Measurements from ENCODE around the gene TMEM126A.
A peak's percentile ranks its signal among the peaks of the same experiment; 100 is the strongest.
"Not testable (repeated sequence)": the region's sequence is repeated elsewhere in the genome, so short reads cannot be mapped to it uniquely, and the experiment has no call there.

TMEM126A gene

DNA sequence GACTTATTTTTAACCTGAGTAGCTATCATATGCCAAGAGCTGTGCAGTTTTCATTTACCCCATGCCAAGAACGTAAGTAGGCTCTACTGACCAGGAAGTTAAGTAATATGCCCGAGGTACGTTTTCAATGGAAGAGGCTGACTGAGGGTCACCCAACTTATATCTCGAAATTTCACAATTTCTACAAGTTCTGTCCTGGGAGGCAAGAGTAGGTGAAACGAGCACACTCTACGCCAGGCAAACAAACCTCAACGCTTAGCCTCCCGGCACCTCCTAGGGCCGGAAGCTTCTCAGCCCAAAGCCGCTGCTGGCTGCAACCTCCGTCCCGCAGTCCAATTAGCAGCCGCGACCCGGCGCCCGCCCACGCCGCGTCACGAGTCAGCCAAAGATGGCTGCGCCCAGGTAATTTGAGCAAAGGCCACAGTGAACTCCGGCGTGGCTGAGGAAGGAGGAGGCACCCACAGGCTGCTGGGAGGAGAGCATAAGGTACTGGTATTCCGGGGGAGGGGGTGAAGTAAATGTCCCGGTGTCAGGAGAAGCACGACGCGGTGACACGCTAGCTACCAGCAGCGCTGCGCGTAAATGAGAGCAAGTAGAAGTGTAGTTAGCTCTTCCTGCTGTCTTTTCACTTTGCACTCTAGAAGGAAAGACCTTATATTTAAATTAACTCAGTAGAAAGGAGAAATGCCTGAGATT is at the start of gene TMEM126A:
TSS of gene TMEM126A (plus strand) at position 364 of the 696 bp plus-strand sequence. CDS start 2,289 bp downstream, outside the sequence.
- DNase-seq = peak; percentile 84

DNA sequence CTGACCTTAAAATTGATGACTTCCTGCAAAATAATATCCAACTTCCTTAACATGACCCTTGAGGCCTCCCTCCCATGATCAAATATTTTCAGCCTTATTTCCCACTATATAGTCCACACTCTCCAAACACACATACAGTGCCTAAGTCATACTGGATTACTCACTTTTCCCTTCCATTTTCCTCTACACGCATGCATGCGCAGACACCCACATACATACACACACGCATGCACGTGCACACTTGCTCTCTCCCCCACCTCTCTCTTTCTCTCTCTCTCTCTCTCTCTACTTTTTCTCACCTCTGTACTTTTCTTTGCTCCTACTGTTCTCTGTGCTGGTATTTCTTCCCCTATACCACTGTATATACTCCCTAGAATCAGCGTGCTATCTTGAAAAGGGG is 48.7 kb upstream of the TMEM126A start:
- DNase-seq = no peak

DNA sequence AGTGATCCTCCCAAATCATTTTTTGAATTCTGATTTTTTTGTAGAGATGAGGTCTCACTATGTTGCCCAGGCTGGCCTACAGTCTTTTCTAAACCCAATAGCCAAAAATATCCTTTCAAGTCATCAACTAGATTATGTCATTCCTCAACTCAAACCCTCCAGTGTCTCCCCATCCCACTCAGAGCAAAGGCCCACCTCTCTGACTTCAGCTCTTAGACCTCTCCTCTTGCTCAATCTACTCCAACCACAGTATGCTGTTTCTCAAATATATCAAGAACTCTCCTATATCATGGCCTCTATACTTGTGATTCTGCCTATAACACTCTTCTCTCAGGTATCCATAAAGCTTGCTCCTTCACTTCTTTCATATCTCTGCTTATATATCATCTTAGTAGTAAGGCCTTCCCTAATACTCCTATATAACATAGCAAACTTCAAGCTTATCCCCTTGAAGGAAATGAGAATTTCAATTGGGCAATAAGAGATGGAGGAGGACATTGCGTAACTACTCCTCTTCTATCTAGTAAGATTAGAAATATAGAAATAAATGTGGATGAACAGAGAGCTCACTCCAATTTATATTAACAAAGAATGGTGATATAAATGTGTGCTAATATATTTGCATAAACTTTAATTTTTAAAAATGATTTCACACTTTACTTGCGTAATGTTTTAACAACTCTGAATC is 45.1 kb upstream of the TMEM126A start:
- no peak for DNase-seq

DNA sequence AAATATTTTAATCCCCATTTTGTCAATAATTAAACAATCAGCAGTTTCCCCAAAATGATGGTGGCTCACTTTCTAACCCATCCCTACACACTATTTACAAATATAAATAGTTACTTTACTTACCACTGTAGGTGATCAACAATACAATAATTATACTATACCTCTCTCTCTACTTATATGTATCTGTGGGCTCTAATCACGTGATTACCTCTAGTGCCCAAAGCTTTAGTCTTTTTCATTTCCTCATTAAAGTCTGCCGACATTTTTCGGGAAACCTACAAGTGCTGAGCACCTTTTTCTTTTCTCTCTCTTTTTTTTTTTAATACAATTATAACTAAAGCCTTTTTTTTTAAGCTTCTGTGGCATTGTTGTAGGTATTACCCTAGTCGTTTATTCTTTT is 44.5 kb upstream of the TMEM126A start:
- no peak for DNase-seq

DNA sequence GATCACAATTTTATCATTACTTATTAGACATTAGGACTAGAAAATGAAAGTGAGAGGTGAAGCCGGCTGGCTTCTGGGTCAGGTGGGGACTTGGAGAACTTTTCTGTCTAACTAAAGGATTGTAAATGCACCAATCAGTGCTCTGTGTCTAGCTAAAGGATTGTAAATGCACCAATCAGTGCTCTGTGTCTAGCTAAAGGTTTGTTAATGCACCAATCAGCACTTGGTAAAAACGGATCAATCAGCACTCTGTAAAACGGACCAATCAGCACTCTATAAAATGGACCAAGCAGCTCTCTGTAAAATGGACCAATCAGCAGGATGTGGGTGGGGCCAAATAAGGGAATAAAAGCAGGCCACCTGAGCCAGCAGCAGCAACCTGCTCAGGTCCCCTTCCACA is 41.5 kb upstream of the TMEM126A start:
- not testable (repeated sequence) for DNase-seq

DNA sequence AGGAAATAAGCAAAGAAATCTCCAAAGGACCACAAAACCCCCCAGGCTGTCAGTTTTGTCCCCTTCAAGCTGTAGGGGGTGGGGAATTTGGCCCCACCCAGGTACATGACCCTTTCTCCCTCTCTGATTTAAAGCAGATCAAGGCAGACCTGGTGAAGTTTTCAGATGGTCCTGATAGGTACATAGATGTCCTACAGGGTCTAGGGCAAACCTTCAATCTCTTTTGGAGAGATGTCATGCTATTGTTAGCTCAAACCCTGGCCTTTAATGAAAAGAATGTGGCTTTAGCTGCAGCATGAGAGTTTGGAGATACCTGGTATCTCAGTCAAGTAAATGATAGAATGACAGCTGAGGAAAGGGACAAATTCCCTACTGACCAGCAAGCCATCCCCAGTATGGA is 39.1 kb upstream of the TMEM126A start:
- DNase-seq = not testable (repeated sequence)

DNA sequence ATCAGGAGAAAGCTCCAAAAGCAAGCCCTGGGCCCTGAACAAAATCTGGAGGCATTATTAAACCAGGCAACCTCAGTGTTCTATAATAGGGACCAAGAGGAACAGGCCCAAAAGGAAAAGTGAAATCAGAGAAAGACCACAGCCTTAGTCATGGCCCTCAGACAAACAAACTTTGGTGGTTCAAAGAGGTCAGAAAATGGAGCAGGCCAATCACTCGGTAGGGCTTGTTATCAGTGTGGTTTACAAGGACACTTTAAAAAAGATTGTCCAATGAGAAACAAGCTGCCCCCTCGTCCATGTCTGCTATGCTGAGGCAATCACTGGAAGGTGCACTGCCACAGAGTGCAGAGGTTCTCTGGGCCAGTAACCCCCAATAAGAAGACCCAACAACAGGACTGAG is 38.5 kb upstream of the TMEM126A start:
- not testable (repeated sequence) for DNase-seq

DNA sequence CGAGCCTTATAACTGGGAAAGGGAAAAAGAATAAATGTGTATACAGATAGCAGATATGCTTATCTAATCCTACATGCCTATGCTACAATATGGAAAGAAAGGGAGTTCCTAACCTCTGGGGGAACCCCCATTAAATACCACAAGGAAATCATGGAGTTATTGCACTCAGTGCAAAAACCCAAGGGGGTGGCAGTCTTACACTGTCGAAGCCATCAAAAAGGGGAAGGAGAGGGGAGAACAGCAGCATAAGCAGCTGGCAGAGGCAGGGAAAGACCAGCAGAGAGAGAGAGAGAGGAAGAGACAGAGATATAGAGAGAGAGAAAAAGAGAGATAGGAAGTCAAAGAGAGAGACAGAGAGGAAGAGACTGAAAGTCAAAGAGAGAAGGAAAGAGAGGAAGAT is 36.1 kb upstream of the TMEM126A start:
- DNase-seq = not testable (repeated sequence)

DNA sequence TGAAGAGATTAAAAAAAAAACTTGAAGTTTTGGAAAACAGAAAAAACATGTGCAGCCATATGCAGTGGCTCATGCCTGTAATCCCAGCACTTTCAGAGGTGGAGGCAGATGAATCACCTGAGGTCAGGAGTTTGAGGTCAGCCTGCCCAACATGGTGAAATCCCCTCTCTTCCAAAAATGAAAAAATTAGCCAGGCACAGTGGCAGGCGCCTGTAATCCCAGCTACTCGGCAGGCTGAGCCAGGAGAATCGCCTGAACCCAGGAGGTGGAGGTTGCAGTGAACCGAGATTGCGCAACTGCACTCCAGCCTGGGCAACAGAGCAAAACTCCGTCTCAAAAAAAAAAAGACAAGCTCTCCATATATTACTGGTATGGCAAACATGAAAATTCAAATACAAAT is 28.3 kb upstream of the TMEM126A start:
- no peak for DNase-seq

DNA sequence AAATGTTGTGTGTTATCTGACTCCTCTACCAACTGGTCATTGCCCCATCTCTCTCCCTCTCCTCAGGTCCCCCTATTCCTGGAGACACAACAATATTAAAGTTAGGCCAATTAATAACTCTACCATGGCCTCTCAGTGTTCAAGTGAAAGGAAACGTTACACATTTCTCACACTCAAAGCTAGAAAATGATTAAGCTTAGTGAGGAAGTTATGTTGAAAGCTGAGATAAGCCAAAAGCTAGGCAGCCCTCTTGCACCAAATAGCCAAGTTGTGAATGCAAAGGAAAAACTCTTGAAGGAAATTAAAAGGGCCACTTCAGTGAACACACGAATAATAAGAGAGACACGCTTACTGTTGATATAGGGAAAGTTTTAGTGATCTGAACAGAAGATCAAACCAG is 27.5 kb upstream of the TMEM126A start:
- no peak for DNase-seq

DNA sequence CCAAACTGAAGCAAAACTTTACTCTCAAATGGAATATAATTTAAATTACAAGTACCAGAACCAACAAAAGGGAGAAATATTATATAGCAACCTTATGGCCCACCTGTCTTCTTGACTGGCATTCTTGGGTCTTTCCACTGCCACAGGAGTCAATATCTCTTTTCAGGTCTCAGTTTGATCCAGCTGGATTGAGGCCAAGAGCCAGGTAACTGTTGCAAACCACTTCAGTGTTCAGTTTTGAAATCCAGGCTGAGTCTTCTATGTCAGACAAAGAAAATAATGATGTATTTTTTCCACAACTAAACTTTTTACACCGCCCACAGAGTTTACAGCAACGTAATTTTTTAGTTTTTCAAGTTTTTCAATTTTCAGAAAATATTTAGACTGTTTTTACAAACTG is 21.3 kb upstream of the TMEM126A start:
- no peak for DNase-seq

DNA sequence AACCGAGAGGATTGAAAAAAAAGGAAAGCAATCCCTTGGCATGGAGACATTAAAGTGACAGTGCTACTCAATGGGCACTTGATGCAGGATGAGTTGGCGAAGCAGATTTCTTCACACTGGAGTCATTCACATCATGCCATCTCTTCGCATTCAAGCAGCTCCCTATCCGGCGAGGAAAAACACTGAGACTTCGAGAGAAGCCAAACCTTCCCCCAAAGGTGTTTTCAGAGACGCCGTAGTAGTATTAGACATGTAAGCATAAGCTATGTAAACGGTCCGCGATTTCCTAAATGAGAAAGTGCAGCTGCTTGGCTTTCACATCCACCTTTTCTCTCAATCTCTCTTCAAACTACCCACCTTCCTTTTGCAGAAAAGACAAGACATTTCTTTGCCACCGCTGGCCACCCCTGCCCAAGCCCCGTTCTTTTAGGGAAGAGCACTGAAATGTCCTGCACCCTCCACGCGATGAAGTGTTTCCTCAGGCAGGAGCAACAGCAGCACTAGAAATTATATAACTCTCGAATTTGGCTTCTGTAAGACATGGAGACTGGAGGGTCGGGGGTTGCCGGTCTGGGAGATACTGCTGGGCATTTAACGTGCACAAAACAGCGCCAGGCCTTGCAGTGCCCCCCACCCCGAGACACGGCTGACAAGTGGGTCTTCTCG is 20.3 kb upstream of the TMEM126A start, which contains the start of gene DLG2:
TSS of gene DLG2 (minus strand) at position 13 of the 666 bp plus-strand sequence.
- DNase-seq = no peak

DNA sequence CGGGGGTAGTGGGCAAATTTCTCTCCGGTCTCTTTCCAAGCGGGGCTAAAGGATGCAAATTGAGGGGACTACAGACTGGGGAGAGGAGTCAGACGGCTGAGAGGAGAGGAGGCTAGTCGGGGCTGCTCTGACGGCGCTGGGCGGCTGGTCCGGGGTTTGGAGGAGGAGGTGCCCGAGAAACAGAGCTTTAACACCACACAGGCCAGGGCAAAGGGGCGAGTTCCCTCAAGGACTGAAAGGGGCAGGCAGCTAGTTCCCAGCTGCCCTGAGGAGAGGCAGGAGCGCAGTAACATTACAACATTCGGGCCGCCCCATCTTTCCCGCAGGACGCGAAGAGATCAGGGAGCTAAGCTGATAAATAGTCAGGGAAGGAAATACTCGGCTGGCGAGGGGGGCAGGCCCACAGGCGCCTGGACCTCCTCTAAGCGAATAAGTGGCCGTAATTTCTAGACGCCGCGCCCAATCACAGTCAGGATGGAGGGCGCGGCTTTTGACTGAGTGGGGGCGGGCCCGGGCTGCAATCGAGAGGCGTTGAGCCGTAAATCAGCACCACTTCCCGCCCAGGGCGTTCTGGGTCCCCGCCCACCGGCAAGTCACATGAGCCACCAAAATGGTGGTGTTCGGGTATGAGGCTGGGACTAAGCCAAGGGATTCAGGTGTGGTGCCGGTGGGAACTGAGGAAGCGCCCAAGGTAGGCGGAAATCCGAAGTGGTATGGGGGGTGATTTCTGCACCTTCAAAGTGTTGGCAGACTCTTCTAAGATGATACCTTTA is 19.6 kb upstream of the TMEM126A start, which contains the start of gene TMEM126B:
TSS of gene TMEM126B (plus strand) at position 596 of the 773 bp plus-strand sequence. CDS start at position 611, 15 bp downstream.
- DNase-seq = peak; percentile 96

DNA sequence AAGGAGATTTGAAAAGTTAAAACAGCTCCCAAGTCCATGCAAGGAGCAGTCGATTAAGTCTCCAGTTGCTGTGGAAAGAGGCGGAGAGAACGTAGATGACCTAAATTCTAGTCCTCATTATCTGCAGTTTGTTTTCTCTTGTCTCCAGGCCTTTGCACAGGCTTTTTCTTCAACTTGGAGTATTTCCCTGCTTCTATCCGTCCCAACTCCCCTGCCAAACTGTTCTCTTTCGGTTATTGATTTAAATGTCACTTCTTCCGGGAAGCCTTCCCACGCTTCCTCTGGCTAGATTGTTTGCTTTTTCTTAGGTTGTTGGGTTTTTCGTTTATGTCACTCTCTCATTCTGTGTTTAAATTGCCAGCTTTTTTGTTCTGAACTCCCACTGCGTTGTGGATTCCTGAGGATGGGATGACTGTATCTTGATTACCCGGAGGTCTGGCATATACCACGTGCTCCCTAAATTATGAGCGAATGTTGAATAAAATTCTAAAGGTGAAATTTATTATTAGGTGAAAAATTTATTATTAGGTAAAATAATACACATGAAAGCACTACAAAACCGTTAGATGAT is 18.9 kb upstream of the TMEM126A start:
- no peak for DNase-seq

DNA sequence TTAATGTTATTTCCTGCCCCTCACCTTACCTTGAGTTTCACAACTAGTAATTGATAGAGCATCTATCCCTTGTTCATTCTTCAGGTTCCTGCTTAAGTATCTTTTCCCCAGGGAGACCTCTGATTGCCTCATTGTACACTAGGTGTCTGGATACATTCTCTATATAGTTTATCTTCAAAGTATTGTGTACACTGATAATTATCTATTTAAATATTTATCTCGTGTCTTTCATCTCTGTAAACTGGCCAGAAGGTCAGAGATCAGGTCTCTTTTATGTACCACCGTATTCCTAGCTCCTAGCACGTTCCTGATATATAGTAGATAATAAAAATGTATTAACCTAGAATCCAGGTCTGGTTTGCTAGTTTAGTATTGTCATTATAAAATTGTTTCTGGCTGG is 13.0 kb upstream of the TMEM126A start:
- DNase-seq = no peak

DNA sequence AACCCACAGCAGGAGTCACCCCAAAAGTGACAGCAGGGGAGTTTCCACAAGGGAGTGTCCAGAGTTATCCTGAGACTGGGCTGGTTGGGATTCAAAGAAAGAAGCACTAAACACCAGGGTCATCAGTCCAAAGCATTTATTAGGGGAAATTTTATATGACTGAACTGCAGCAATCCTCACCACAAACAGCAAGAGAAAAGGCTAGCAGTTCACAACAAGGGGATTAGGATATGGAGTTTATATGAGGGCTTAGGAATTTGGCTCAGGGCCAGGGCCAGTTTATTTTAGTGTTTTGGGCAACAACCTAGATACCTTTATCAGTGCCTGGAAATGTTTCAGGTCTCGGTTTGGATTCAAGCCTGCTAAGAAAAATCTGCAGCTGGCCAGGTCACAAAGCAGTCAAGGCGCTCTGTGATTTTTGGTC is 4.6 kb upstream of the TMEM126A start:
- DNase-seq = no peak

DNA sequence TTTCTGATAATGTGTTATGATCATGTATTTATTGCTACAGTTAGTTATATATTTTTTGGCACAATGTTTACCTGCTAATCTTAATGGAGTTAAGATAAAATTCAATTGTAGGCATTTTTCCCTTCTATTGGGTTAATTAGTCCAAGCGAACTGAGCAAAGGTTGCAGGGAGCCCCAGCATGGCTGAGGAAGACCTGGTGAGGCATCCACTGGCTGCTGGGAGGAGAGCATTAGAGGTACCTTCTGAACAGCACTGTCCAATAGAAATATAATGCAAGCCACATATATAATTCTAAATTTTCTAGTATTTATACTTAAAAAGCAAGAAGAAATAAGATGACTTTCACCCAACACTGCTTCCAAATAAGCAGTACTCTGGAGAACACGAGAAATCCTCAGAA is 689 bp upstream of the TMEM126A start:
- no peak for DNase-seq

DNA sequence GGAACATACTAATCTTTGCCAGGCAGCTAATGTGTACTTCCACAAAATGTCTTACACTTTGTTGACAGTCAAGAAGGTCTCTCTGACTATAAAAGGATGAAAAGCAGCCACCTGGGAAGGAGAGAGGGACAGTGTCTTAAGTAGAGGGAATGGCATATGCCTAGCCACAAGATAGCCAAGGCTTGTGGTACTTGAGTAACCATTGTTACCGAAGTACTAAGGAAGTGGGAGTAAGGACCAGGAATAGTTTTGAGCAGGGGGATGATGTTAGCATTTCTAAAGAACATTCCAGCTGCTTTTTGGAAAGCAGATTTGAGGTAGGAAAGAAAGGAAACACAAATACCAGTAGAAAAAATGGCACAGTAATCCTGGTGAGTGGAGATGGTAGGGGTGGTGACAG is 3.4 kb downstream of the TMEM126A start:
- DNase-seq = no peak

DNA sequence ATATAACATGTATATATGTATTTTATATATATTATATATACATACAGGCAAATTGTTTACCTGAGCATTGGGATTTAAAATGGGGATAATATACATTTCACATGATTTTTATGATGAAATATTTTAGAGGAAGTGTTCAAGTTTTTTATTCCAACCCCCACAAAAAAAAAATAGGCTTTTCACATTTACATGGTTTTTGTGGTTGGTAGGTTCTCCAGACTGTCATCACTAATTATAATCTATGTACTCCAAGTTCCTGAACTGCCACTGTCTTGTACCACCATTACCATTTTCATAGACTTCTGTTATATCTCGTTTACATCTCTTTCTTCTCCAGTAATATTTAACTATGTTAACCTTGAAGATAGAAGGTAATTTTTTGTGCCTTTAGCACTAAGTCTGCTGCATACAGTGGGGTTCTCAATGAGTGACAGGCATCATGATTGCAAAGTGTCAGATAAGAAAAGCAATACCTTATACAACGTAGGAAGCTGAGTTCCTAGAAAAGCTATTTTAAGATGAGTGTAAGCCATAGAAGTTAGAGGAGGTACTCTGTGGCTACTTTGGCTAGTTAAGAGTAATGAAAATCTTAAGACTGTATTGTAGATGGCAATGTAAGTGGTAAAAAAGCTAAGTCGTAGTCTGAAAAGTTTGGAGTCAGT is 5.2 kb downstream of the TMEM126A start:
- no peak for DNase-seq

DNA sequence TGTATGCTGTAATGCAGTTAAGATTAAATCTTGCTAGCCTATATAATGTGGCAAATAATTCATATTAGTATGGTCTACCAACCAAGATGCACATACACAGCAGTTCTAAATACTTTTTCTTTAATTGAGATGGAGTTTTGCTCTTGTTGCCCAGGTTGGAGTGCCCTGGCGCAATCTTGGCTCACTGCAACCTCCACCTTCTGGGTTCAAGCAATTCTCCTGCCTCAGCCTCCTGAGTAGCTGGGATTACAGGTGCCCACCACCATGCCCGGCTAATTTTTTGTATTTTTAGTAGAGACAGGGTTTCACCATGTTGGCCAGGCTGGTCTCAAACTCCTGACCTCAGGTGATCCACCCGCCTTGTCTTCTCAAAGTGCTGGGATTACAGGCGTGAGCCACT is 6.6 kb downstream of the TMEM126A start:
- DNase-seq = not testable (repeated sequence)

DNA sequence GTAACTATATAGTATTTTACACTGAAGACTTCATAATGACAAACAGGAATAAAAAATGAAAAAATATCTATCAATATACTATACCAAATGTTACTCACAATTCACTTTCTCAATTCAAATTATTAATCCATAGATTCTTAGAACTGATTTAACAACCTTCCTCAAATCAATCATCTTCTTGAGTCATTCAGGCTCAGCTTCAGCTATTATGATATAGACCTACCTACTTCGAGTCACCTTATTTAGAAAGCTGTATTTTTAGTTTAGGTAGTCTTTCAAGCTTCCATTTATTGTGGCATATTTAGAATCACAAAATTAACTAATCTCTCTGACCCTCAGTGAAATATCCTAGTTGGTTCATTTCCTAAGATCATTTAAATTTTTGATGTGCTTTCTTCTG is 9.0 kb downstream of the TMEM126A start:
- DNase-seq = no peak

DNA sequence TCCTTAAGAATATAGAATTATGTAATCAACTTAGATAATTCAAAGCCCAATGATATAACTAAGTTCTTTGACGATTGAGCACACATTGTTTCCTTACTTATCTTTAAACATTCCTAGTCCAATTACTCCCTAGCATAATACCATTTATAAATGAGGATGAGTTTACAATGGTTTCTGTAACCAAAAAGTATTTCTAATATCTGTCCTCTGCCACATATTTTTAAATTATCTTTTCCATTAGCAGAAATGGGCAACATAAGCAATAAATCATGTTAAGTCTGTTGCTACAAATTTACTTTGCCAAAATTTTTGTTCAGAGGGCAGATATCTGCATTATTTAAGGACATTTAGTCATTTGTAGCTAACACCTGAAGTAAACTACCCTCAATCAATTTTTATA is 10.4 kb downstream of the TMEM126A start:
- DNase-seq = no peak
